IPS DF 6.9 (cell line): Measurements from ENCODE around the gene NAALADL1.

ENCODE experiments used
- DNase-seq: peaks from one replicate; pipeline ENCODE4 v3.0.0-alpha.2; 2013; ENCODE audit warnings: low read depth, low spot score
- H3K27ac ChIP-seq: one replicate; pipeline ENCODE4 v1.5.1; 2013; ENCODE audit warnings: low read length, control low read depth
- H3K27me3 ChIP-seq: 2 replicates; pipeline ENCODE4 v1.6.1; 2013; ENCODE audit warnings: mild to moderate bottlenecking, low read length; ENCODE audit not compliant: control insufficient read depth, insufficient read depth
- H3K36me3 ChIP-seq: 2 replicates; pipeline ENCODE4 v1.6.1; 2013; ENCODE audit warnings: low read length; ENCODE audit not compliant: control insufficient read depth, insufficient read depth
- H3K4me1 ChIP-seq: 2 replicates; pipeline ENCODE4 v1.6.1; 2013; ENCODE audit warnings: low read length; ENCODE audit not compliant: control insufficient read depth, insufficient read depth
- H3K4me3 ChIP-seq: 2 replicates; pipeline ENCODE4 v1.5.1; 2013; ENCODE audit warnings: mild to moderate bottlenecking, low read length
- H3K9me3 ChIP-seq: 2 replicates; pipeline ENCODE4 v1.6.1; 2013; ENCODE audit warnings: low read length, inconsistent platforms; ENCODE audit not compliant: control insufficient read depth, insufficient read depth
- WGBS: extraction: QIAGEN DNeasy Blood & Tissue Kit; methylation state at CpG from one replicate; pipeline ENCODE4 v1.1.7; 2013; ENCODE audit warnings: mixed read lengths, missing lambda C conversion rate; ENCODE audit not compliant: insufficient read length, insufficient coverage; 5-methylcytosine and 5-hydroxymethylcytosine counted together

The NAALADL1 gene

DNA sequence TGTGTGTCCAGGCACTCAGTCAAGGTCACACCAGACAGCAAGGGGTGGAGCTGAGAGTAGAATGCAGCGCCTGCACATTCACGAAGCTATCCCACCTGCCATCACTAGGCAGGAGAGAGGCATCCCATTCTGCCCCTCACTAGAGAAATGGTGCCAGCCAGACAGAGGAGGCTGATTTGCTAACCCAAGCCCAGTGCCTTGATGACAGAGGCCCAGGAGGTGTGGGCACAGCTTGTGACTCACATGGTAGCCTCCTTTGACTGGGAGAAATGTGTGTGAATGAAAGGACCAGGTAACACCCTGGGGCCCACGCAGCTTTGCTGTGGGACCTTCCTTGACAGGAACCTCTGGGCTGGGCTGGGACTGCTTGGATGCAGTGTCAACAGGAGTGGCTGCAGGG, 5.2 kb upstream of the NAALADL1 start:
- Histone ChIP-seq H3K36me3 (no peaks in the 10 kb centered on the region), H3K4me1 (peaks cover 9% of the 10 kb centered on the region), H3K4me3 (no peak overlapping the region), H3K9me3 (no peaks in the 10 kb centered on the region), H3K27me3 (no peaks in the 10 kb centered on the region), H3K27ac (no peak overlapping the region)
- WGBS, result no CpG with 5 or more reads among the region's 3 CpGs
- DNase-seq, result no peak

DNA sequence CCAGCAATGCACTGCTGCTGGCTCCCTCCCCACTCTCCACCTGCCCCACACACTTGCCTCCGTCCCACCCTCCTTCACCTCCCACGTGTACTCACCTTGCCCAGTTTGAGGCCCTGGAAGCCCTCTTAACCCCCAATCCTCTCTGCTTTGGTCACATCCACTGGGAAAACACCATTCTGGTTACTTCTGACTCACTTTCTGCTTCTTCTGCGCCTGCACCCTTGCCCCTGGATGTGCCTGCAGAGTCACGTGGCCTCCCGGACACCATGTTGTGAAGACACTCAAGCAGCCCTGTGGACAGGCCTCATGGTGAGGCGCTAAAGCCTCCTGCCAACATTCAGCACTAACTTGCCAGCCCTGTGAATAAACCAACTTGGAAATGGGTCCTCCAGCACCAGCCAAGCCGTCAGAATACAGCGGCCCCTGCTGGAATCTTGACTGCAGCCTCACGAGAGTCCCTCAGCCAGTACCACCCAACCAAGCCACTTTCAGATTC, 2.6 kb upstream of the NAALADL1 start:
- H3K9me3 ChIP-seq, result no peaks in the 10 kb centered on the region
- no peak for DNase-seq
- WGBS, result no CpG with 5 or more reads among the region's 9 CpGs
- no peak overlapping the region for H3K27ac ChIP-seq
- no peak overlapping the region for H3K4me3 ChIP-seq
- H3K27me3 ChIP-seq, result no peaks in the 10 kb centered on the region
- peaks cover under 1% of the 10 kb centered on the region for H3K4me1 ChIP-seq
- no peaks in the 10 kb centered on the region for H3K36me3 ChIP-seq

DNA sequence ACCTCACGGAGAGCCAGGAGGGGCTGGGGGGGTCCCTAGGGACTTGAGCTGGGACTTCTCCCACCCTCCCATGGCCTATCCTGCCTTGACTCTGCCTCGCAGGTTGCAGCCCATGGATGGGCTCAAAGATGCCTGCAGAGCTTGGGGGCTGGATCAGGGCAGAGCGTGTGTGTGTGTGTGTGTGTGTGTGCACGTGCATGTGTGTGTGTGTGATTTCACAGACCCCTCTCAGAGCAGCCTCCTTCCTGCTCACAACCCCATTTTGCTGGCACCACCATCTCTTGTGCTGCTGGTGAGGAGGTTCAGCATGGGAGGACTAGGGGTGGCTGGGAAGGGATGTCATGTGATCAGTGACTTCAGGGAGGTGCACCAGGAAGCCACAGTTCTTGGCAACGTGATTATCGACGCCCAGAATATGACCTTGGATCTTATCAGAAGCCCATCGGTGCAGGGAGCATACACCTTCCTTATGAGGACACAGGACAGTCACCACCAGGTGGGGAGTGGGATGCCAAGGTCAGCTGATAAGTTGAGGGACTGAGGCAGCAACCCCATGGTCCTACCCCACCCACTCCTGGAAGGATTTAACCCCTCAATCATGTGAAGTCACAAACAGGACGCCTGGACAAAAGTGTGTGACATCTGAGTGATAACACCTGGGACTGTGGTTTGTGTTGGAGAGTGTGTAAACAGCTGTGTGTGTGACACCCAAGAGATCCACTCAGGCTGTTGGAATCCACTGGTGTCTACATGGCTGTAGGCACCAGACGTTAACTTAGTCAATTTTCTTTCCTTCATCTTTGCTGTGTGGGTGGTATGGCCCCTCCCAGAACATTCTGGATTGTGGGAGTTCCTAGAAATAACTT, 1.8 kb upstream of the NAALADL1 start:
- Histone ChIP-seq H3K36me3 (no peaks in the 10 kb centered on the region), H3K4me3 (no peak overlapping the region), H3K27me3 (no peaks in the 10 kb centered on the region), H3K9me3 (no peaks in the 10 kb centered on the region), H3K4me1 (no peaks in the 10 kb centered on the region), H3K27ac (no peak overlapping the region)
- no peak for DNase-seq
- WGBS, result no CpG with 5 or more reads among the region's 10 CpGs

DNA sequence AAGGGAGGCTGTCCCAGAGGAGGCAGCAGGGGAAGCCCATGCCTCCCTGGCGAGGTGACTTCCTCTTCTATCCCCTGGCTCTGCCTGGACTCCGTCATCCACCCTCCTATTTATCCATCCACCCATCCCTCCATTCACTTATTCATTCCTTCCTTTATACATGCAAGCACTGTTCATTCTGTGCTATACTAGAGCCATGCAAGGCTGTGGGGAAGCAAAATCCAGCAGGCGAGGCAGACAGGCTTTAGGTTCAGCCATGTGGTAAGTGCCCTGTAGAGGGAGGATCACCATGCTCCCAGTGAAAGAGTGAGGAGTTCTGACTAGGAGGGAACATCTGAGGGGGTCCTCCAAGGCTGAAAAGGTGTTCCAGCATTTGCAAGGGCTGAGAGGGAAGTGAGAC, 1.2 kb upstream of the NAALADL1 start:
- H3K27ac ChIP-seq, result no peak overlapping the region
- H3K27me3 ChIP-seq, result no peaks in the 10 kb centered on the region
- no peaks in the 10 kb centered on the region for H3K36me3 ChIP-seq
- no peaks in the 10 kb centered on the region for H3K4me1 ChIP-seq
- H3K4me3 ChIP-seq, result no peak overlapping the region
- DNase-seq, result no peak
- no peaks in the 10 kb centered on the region for H3K9me3 ChIP-seq
- WGBS, result no CpG with 5 or more reads among the region's 3 CpGs

DNA sequence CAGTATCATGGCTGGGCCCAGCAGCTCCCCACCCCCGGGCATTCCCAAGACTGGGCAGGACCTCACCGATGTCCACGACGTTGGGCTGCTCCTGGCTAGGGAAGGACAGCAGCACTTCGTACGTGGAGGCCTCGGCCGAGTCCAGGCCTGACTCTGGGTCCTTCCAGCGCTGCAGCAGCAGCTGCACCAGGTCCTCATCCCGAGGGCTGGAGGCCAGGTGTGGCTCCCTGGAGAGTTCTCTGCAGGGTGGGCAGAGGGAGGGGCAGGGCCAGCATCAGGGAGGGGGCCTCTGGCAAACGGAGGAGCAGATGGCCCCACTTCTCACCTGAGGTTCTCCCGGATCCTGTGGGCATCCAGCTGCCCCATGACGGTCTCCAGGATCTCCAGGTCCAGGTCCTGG, 341 bp downstream of the NAALADL1 start:
- Histone ChIP-seq H3K27ac (no peak overlapping the region), H3K4me1 (no peaks in the 10 kb centered on the region), H3K27me3 (no peaks in the 10 kb centered on the region), H3K4me3 (no peak overlapping the region), H3K9me3 (no peaks in the 10 kb centered on the region), H3K36me3 (no peaks in the 10 kb centered on the region)
- DNase-seq, result no peak
- no CpG with 5 or more reads among the region's 13 CpGs for WGBS

DNA sequence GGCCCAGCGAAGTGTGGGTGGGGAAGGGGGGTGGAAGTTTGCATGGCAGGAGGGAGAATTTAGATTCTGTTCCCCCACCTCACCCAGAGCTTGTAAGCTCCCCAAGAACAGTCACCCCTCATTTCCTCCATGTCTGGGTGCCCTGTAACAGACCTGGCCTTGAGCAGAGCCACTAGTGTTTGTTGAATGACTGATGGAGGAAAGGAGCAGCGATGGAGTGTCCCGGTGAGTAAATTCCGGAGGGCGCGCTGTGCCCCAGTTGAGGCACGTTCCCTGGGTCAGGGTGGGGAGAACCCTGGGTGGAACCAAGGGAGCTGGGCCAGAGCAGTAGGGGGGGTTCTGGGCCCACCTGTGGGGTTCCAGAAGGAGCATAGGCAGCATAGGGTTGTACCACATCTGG, 827 bp downstream of the NAALADL1 start:
- H3K27me3 ChIP-seq, result no peaks in the 10 kb centered on the region
- no peak overlapping the region for H3K4me3 ChIP-seq
- no CpG with 5 or more reads among the region's 7 CpGs for WGBS
- H3K9me3 ChIP-seq, result no peaks in the 10 kb centered on the region
- no peak for DNase-seq
- no peaks in the 10 kb centered on the region for H3K36me3 ChIP-seq
- no peaks in the 10 kb centered on the region for H3K4me1 ChIP-seq
- no peak overlapping the region for H3K27ac ChIP-seq

DNA sequence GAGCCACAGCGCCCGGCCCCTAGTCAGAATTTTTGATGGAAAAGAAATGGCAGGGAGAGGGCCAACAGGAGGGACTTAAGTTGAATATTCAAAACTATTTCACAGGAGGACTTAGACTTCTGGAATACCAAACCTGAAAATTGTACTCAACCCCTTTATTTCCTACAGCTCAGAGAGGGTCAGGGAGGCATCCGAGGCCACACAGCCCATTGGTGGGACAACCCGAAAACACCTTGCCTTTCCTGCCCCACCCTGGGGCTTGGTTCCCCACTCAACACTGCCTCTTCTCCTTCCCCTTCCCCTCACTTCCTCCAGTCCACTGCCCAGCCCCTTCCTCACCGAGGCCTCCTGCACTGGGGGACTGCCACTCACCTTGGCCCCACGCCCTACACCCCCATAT, 1.4 kb downstream of the NAALADL1 start:
- Histone ChIP-seq H3K27ac (no peak overlapping the region), H3K4me1 (no peaks in the 10 kb centered on the region)

DNA sequence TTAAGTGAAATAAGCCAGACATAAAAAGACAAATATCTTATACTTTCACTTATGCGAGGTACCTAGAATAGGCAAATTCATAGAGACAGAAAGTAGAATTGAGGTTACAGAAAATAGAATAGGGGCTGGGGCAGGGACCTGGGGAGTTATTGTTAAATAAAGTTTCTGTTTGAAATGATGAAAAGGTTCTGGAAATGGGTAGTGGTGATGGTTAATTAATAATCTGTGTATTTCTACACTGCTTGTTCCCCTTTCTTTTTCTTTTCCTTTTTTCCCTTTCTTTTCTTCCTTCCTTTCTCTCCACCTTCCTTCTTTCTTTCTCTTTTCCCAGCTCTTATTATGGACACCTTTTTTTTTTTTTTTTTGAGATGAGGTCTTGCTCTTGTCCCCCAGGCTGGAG, 2.8 kb downstream of the NAALADL1 start:
- no peak overlapping the region for H3K4me3 ChIP-seq
- H3K9me3 ChIP-seq, result no peaks in the 10 kb centered on the region
- DNase-seq, result no peak
- H3K27me3 ChIP-seq, result no peaks in the 10 kb centered on the region
- WGBS, result no CpG with 5 or more reads among the region's 1 CpG
- no peak overlapping the region for H3K27ac ChIP-seq
- H3K36me3 ChIP-seq, result no peaks in the 10 kb centered on the region
- H3K4me1 ChIP-seq, result no peaks in the 10 kb centered on the region

More for the DNA sequence above, 1.4 kb downstream of the NAALADL1 start:
- no CpG with 5 or more reads among the region's 6 CpGs for WGBS
- Histone ChIP-seq H3K27me3 (no peaks in the 10 kb centered on the region), H3K4me3 (no peak overlapping the region), H3K9me3 (no peaks in the 10 kb centered on the region), H3K36me3 (no peaks in the 10 kb centered on the region)
- no peak for DNase-seq

DNA sequence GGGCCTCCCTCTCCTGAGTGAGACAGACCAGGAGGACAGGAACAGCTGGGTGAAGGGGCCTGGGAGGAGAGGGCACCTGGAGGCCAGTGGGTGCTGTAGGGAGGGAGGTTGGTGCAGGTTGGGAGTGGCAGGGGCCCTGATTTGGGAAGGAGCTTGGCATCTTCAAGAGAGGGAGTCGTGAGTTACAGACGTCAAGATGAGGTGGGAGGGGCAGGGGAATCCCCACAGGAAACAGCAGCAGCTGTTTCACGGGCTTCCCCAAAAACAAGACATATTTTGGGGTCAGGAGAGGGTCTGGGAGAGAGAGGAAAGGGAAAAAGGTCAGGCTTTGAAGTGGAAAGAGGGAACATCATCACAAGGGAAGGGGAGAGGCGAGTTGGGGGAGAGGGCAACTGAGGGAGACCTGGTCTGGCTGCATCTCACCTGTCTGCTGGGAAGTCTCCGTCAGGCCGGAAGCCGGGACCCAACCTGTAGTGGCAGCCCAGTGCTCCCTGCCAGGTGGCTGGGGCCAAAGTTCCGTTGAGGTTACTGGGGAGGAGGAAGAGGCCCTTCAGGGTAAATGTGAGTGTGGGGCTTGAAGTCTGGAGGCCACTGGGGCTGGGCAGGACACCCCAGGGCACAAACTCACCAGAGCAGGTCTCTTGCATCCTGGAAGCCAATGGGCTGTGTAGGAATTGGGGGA, 4.4 kb downstream of the NAALADL1 start:
- H3K36me3 ChIP-seq, result no peaks in the 10 kb centered on the region
- H3K27ac ChIP-seq, result no peak overlapping the region
- no peaks in the 10 kb centered on the region for H3K4me1 ChIP-seq
- WGBS, result no CpG with 5 or more reads among the region's 8 CpGs
- H3K9me3 ChIP-seq, result no peaks in the 10 kb centered on the region
- no peaks in the 10 kb centered on the region for H3K27me3 ChIP-seq
- DNase-seq, result no peak
- no peak overlapping the region for H3K4me3 ChIP-seq

DNA sequence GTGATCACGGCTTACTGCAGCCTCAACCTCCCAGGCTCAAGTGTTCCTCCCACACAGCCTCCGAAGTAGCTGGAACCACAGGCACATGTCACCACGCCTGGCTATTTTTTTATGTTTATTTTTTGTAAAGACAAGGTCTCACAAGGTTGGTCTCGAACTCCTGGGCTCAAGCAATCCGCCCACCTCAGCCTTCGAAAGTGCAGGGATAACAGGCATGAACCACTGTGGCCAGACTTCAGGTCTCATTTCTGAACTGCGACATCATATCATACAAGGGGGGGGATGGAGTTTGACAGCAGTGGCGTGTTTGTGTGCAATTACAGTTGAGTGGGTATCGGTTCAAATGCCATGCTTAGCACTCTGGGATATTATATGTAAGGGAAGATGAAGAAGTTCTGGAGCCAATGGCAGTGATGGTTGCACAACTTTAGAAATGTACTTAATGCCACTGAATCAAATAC, 6.9 kb downstream of the NAALADL1 start:
- DNase-seq, result no peak

More for the DNA sequence above, 6.9 kb downstream of the NAALADL1 start:
- Histone ChIP-seq H3K36me3 (no peaks in the 10 kb centered on the region), H3K27me3 (no peaks in the 10 kb centered on the region), H3K9me3 (no peaks in the 10 kb centered on the region), H3K4me3 (no peak overlapping the region), H3K4me1 (no peaks in the 10 kb centered on the region), H3K27ac (no peak overlapping the region)
- no CpG with 5 or more reads among the region's 9 CpGs for WGBS
